ENCODE data around the gene CORO7. TPM values are rescaled to one million over a fixed set of nuclear protein-coding genes. Genes with fewer than 3 reads are reported as not detected.
A peak's percentile ranks its signal among the peaks of the same experiment; 100 is the strongest.

The CORO7 gene
- 32.9 to 35.1 TPM (median 34.1 TPM) in 3 replicates for total RNA-seq

DNA sequence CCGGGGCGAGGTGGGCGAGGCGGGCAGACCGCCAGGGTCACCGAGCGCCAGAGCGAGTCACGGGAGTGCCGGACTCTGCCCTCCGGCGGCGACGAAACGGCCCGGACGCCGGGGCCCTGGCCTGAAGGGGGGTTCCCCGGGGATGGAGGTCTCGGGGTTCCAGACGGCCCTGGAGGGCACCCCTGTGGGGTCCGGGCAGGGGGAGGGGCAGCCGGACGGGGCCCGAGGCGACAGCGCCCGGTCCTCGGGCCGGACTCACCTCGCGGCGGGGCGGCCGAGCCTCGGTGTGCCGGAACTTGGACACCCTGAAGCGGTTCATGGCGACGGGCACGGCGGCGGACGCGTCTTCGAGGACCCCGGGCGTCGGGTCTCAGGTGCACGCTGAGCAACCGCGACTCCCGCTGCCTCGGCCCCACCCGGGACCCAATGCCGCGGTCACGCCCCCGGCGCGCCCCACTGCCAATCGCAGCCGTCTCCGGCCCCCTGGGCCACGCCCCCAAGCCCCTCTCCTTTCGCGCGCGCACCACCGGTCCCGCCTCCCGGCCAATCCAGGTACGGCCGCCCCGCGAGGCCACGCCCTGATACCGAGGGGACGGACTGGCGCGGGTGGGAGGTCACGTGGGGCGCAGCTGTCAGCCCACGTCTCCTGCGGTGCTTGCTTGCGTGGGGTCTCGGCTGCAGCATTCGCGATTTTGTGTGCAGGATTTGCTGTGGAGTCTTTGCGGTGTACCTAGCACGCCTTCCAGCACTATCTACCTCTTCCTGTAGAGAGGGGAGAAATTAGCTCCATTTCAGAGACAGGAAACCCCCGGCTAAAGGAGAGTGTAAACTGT is at the start of gene CORO7:
Gene CORO7 (minus strand): TSS at position 397 of the 833 bp plus-strand sequence. CDS start 78 bp downstream, at position 319.
- H3K4me1 Mint-ChIP-seq, result peaks cover 10% of the 10 kb centered on the region
- H3K36me3 Mint-ChIP-seq, result no peaks in the 10 kb centered on the region
- peak within 1 kb of the TSS; percentile 77 for H3K4me3 Mint-ChIP-seq
- peak; percentile 88 to 93 for DNase-seq (ENCODE audit: low spot score in 2 of 2, unreplicated experiment in 2 of 2)
- TF ChIP-seq, protein P1, sequence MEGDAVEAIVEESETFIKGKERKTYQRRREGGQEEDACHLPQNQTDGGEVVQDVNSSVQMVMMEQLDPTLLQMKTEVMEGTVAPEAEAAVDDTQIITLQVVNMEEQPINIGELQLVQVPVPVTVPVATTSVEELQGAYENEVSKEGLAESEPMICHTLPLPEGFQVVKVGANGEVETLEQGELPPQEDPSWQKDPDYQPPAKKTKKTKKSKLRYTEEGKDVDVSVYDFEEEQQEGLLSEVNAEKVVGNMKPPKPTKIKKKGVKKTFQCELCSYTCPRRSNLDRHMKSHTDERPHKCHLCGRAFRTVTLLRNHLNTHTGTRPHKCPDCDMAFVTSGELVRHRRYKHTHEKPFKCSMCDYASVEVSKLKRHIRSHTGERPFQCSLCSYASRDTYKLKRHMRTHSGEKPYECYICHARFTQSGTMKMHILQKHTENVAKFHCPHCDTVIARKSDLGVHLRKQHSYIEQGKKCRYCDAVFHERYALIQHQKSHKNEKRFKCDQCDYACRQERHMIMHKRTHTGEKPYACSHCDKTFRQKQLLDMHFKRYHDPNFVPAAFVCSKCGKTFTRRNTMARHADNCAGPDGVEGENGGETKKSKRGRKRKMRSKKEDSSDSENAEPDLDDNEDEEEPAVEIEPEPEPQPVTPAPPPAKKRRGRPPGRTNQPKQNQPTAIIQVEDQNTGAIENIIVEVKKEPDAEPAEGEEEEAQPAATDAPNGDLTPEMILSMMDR (IDR thresholded peaks at IDR 0.05; ENCODE audit: unreplicated experiment), result peak; percentile 26
- H3K27ac Mint-ChIP-seq, result peak within 1 kb of the TSS; percentile 66
- H3K9me3 Mint-ChIP-seq, result no peaks in the 10 kb centered on the region
- H3K27me3 Mint-ChIP-seq (ENCODE audit: low read depth), result peaks cover 5% of the 10 kb centered on the region

- DNase-seq (ENCODE audit: low spot score in 2 of 2, unreplicated experiment in 2 of 2), result no peak
- Mint-ChIP-seq H3K4me3 (no peak overlapping the region), H3K27ac (peak overlapping the region; percentile 77), H3K36me3 (peaks cover 32% of the 10 kb centered on the region), H3K9me3 (no peaks in the 10 kb centered on the region), H3K4me1 (peaks cover 4% of the 10 kb centered on the region), H3K27me3 (ENCODE audit: low read depth) (no peaks in the 10 kb centered on the region)
- TF ChIP-seq, protein P1 (IDR thresholded peaks at IDR 0.05; ENCODE audit: unreplicated experiment), result no peak
These were observed 47.2 kb upstream of the CORO7 start for GRCh38 chr16:4463522-4464163.

GRCh38 chr16:4461250-4462085 is 45.1 kb upstream of the CORO7 start:
- Mint-ChIP-seq H3K36me3 (peaks cover 27% of the 10 kb centered on the region), H3K4me3 (no peak overlapping the region), H3K27me3 (ENCODE audit: low read depth) (no peaks in the 10 kb centered on the region), H3K9me3 (no peaks in the 10 kb centered on the region), H3K27ac (peak overlapping the region; percentile 23), H3K4me1 (peaks cover 4% of the 10 kb centered on the region)
- DNase-seq (ENCODE audit: low spot score in 2 of 2, unreplicated experiment in 2 of 2), result no peak
- TF ChIP-seq, protein P1 (IDR thresholded peaks at IDR 0.05; ENCODE audit: unreplicated experiment), result no peak

GRCh38 chr16:4460936-4461249 is 44.5 kb upstream of the CORO7 start:
- Mint-ChIP-seq H3K4me3 (no peak overlapping the region), H3K36me3 (peaks cover 22% of the 10 kb centered on the region), H3K27me3 (ENCODE audit: low read depth) (no peaks in the 10 kb centered on the region), H3K27ac (peak overlapping the region; percentile 23), H3K4me1 (peaks cover 4% of the 10 kb centered on the region), H3K9me3 (no peaks in the 10 kb centered on the region)
- no peak for DNase-seq (ENCODE audit: low spot score in 2 of 2, unreplicated experiment in 2 of 2)
- TF ChIP-seq, protein P1 (IDR thresholded peaks at IDR 0.05; ENCODE audit: unreplicated experiment), result no peak

GRCh38 chr16:4455951-4456350 is 39.6 kb upstream of the CORO7 start:
- H3K4me1 Mint-ChIP-seq, result no peaks in the 10 kb centered on the region
- TF ChIP-seq, protein P1 (IDR thresholded peaks at IDR 0.05; ENCODE audit: unreplicated experiment), result no peak
- H3K4me3 Mint-ChIP-seq, result no peak overlapping the region
- no peak for DNase-seq (ENCODE audit: low spot score in 2 of 2, unreplicated experiment in 2 of 2)
- H3K27ac Mint-ChIP-seq, result no peak overlapping the region
- no peaks in the 10 kb centered on the region for H3K9me3 Mint-ChIP-seq
- no peaks in the 10 kb centered on the region for H3K27me3 Mint-ChIP-seq (ENCODE audit: low read depth)
- peaks cover 19% of the 10 kb centered on the region for H3K36me3 Mint-ChIP-seq

Measured in mesothelial cell of epicardium (in vitro differentiated cells).